Measurements from ENCODE around the gene FHDC1. TPM values are rescaled to one million over a fixed set of nuclear protein-coding genes. Genes with fewer than 3 reads are reported as not detected.

Gene FHDC1
- total RNA-seq, 1 experiment from 2014 or later = 6.0 TPM

DNA sequence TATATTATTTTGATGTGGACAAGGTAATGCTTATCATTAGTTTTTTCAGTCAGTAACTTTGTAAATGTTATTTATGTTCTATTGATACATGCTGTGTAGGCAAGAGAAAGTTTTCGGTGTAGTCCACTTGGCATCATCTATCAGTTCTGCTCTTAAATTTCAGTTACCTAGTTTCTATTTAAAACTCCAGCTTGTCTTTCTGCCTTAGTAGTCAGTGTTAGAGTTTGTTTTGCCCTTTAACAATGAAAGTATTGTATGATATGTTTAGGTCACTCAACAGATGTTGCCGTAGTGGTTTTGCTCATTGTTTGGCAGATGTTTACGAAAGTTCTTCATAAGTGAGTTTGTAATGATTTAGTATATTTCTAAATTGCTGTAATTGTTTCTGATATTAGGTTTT, 34.9 kb upstream of the FHDC1 start:
- TF ChIP-seq CTCF (IDR thresholded peaks at IDR 0.05; ENCODE audit: unreplicated experiment) = no peak
- Mint-ChIP-seq H3K9me3 (ENCODE audit: low read depth, unreplicated experiment) (no peaks in the 10 kb centered on the region), H3K27ac (ENCODE audit: unreplicated experiment) (no peak overlapping the region), H3K4me3 (ENCODE audit: low read depth, unreplicated experiment) (no peak overlapping the region), H3K36me3 (ENCODE audit: insufficient read depth, unreplicated experiment) (peaks cover 4% of the 10 kb centered on the region), H3K27me3 (ENCODE audit: unreplicated experiment) (no peaks in the 10 kb centered on the region), H3K4me1 (ENCODE audit: low read depth, unreplicated experiment) (peaks cover 4% of the 10 kb centered on the region)
- intact Hi-C loops (cut with micrococcal nuclease; ENCODE audit: unreplicated experiment) = no loop called here
- BruUV-seq (replicated peaks) = no TSS peak
- CTCF ChIA-PET = no interaction called here
- DNase-seq = no peak

GRCh38 chr4:152903658-152904057, 32.5 kb upstream of the FHDC1 start:
- no peaks in the 10 kb centered on the region for H3K27me3 Mint-ChIP-seq (ENCODE audit: unreplicated experiment)
- no peak for TF ChIP-seq CTCF (IDR thresholded peaks at IDR 0.05; ENCODE audit: unreplicated experiment)
- intact Hi-C loops (cut with micrococcal nuclease; ENCODE audit: unreplicated experiment) = no loop called here
- H3K4me3 Mint-ChIP-seq (ENCODE audit: low read depth, unreplicated experiment) = no peak overlapping the region
- peaks cover 11% of the 10 kb centered on the region for H3K4me1 Mint-ChIP-seq (ENCODE audit: low read depth, unreplicated experiment)
- BruUV-seq (replicated peaks) = no TSS peak
- CTCF ChIA-PET = no interaction called here
- no peak overlapping the region for H3K27ac Mint-ChIP-seq (ENCODE audit: unreplicated experiment)
- no peaks in the 10 kb centered on the region for H3K9me3 Mint-ChIP-seq (ENCODE audit: low read depth, unreplicated experiment)
- DNase-seq = no peak
- peaks cover 4% of the 10 kb centered on the region for H3K36me3 Mint-ChIP-seq (ENCODE audit: insufficient read depth, unreplicated experiment)

- CTCF ChIA-PET = no interaction called here
- Mint-ChIP-seq H3K4me1 (ENCODE audit: low read depth, unreplicated experiment) (peaks cover 11% of the 10 kb centered on the region), H3K27me3 (ENCODE audit: unreplicated experiment) (no peaks in the 10 kb centered on the region), H3K36me3 (ENCODE audit: insufficient read depth, unreplicated experiment) (no peaks in the 10 kb centered on the region), H3K4me3 (ENCODE audit: low read depth, unreplicated experiment) (no peak overlapping the region), H3K9me3 (ENCODE audit: low read depth, unreplicated experiment) (no peaks in the 10 kb centered on the region), H3K27ac (ENCODE audit: unreplicated experiment) (no peak overlapping the region)
- TF ChIP-seq CTCF (IDR thresholded peaks at IDR 0.05; ENCODE audit: unreplicated experiment) = no peak
- intact Hi-C loops (cut with micrococcal nuclease; ENCODE audit: unreplicated experiment) = loop anchor here (10.0 kb wide), 1 partner anchor 1435 kb away; no protein-coding TSS in a partner anchor
- no TSS peak for BruUV-seq (replicated peaks)
- DNase-seq = no peak
These were observed 26.2 kb upstream of the FHDC1 start for GRCh38 chr4:152909901-152910300.

DNA sequence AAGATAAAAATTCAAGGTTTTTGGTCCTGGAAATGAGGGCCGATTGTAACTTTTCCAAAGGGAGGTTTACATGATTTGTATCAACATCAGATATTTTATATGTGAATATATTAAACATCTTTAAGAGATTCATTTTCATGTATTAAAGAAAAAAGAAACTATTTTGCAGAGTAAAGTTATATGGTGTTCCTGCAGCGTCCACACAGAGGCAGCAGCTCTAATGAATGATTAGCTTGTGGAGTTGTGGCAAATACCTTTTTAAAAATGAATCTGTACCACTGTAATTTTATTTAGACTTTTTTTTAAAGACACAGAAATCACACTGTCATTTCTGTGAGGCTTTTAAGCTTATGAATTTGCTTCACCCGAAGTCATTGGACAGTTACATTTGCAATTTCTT, 25.6 kb upstream of the FHDC1 start:
- CTCF ChIA-PET = no interaction called here
- intact Hi-C loops (cut with micrococcal nuclease; ENCODE audit: unreplicated experiment) = loop anchor here (10.0 kb wide), 1 partner anchor 1436 kb away; no protein-coding TSS in a partner anchor
- H3K4me3 Mint-ChIP-seq (ENCODE audit: low read depth, unreplicated experiment) = no peak overlapping the region

More for the DNA sequence above, 25.6 kb upstream of the FHDC1 start:
- BruUV-seq (replicated peaks) = no TSS peak
- no peaks in the 10 kb centered on the region for H3K27me3 Mint-ChIP-seq (ENCODE audit: unreplicated experiment)
- peaks cover 11% of the 10 kb centered on the region for H3K4me1 Mint-ChIP-seq (ENCODE audit: low read depth, unreplicated experiment)
- no peak for TF ChIP-seq CTCF (IDR thresholded peaks at IDR 0.05; ENCODE audit: unreplicated experiment)
- H3K27ac Mint-ChIP-seq (ENCODE audit: unreplicated experiment) = no peak overlapping the region
- H3K9me3 Mint-ChIP-seq (ENCODE audit: low read depth, unreplicated experiment) = no peaks in the 10 kb centered on the region
- DNase-seq = no peak
- H3K36me3 Mint-ChIP-seq (ENCODE audit: insufficient read depth, unreplicated experiment) = no peaks in the 10 kb centered on the region
